HG03565 (cell line): Measurements from ENCODE around the gene LRRC1.
"Not testable (repeated sequence)": the region's sequence is repeated elsewhere in the genome, so short reads cannot be mapped to it uniquely, and the experiment has no call there.

Experiments used
- ATAC-seq: cut with Tn5 transposase; IDR thresholded peaks from one replicate; pipeline ENCODE4 v1.9.1; 2021; ENCODE audit warnings: mild to moderate bottlenecking, moderate library complexity; ENCODE audit not compliant: unreplicated experiment

Gene LRRC1

GRCh38 chr6:53792016-53792415 lies 2.8 kb upstream of the LRRC1 start:
- no peak for ATAC-seq

- ATAC-seq, result no peak
These were observed 1.9 kb upstream of the LRRC1 start for GRCh38 chr6:53792973-53793317.

GRCh38 chr6:53793318-53794136 lies 1.3 kb upstream of the LRRC1 start:
- peak; percentile 29 for ATAC-seq

GRCh38 chr6:53794137-53794719 lies 577 bp upstream of the LRRC1 start:
- peak; percentile 33 for ATAC-seq

- no peak for ATAC-seq
These were observed 516 bp downstream of the LRRC1 start for GRCh38 chr6:53795340-53795701.

GRCh38 chr6:53795702-53796450 lies 1.1 kb downstream of the LRRC1 start:
- ATAC-seq, result no peak

GRCh38 chr6:53796451-53796780 lies 1.6 kb downstream of the LRRC1 start:
- ATAC-seq, result no peak

GRCh38 chr6:53796791-53797190 lies 2.0 kb downstream of the LRRC1 start:
- ATAC-seq, result no peak

- ATAC-seq, result no peak
These were observed 2.5 kb downstream of the LRRC1 start for GRCh38 chr6:53797304-53797703.

GRCh38 chr6:53799340-53799739 lies 4.5 kb downstream of the LRRC1 start:
- no peak for ATAC-seq

GRCh38 chr6:53801022-53801421 lies 6.2 kb downstream of the LRRC1 start:
- ATAC-seq, result no peak

GRCh38 chr6:53802582-53802981 lies 7.8 kb downstream of the LRRC1 start:
- ATAC-seq, result no peak

- no peak for ATAC-seq
These were observed 8.5 kb downstream of the LRRC1 start for GRCh38 chr6:53803081-53803860.

GRCh38 chr6:53805016-53805415 lies 10.2 kb downstream of the LRRC1 start:
- no peak for ATAC-seq

- ATAC-seq, result no peak
These were observed 10.9 kb downstream of the LRRC1 start for GRCh38 chr6:53805725-53806124.

GRCh38 chr6:53807606-53808005 lies 12.8 kb downstream of the LRRC1 start:
- ATAC-seq, result not testable (repeated sequence)

- no peak for ATAC-seq
These were observed 13.6 kb downstream of the LRRC1 start for GRCh38 chr6:53808302-53808881.

- no peak for ATAC-seq
These were observed 14.9 kb downstream of the LRRC1 start for GRCh38 chr6:53809691-53810090.

- peak; percentile 82 for ATAC-seq
These were observed 16.3 kb downstream of the LRRC1 start for GRCh38 chr6:53811082-53811481.

- no peak for ATAC-seq
These were observed 16.9 kb downstream of the LRRC1 start for GRCh38 chr6:53811746-53812145.

- ATAC-seq, result no peak
These were observed 18.3 kb downstream of the LRRC1 start for GRCh38 chr6:53813096-53813495.
